ENCODE measurements around the gene SERPINA6.
"Not testable (repeated sequence)": the region's sequence is repeated elsewhere in the genome, so short reads cannot be mapped to it uniquely, and the experiment has no call there.

The SERPINA6 gene

DNA sequence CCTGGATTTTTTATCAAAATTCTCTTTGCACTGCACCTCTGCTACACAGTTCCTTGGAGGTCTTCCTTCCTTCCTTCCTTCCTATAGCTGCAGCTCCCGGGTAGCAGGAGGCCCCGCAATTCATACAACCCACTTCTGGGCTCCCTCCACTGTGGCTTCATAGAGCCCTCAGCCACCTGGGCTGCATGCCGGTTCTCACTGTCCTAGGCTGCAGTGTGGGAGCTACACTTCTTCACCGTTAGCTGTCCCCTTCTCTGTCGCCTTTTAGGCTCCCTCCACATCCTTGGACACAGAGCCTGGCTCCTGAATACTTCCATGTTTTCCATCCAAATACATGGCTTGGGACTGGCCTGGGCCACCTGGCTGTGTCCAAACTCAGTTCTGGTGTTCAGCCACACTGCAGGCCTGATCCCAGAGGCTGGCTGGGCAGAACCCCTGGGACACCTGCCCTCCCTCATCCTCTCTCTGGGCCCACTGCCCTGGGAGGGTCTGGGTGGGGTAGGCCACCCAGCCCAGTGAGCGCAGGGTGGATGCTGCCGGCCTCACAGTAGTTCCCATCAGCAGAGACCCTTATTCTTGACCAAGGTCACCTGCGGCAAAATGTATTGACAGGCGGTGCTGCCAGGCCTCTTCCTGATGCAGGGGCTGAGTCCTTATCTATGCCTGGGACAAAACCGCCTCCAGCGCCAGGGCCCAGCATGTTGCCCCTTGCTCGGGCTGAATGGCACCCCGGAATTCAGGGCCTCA lies 31.8 kb downstream of the SERPINA6 start:
- no peak for DNase-seq

DNA sequence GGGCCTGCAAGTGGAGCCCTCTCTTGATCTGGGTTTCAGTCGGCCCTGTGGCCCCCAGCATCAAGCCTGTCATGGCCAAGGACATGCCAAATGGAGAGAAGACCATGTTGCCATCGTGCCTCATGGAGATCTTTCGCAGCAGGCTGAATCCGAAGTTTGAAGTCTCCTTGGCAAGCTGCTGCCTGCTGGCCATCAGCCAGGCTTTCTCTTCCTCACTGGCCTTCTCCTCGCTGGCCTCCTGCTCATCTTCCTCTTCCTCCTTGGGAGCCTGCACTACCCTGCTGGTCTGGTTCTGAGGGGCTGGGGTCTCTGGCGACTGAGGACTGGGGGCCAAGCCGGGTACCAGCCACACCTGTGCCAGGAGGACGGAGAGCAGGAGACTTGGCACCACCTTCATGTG lies 32.9 kb downstream of the SERPINA6 start:
- no peak for DNase-seq

DNA sequence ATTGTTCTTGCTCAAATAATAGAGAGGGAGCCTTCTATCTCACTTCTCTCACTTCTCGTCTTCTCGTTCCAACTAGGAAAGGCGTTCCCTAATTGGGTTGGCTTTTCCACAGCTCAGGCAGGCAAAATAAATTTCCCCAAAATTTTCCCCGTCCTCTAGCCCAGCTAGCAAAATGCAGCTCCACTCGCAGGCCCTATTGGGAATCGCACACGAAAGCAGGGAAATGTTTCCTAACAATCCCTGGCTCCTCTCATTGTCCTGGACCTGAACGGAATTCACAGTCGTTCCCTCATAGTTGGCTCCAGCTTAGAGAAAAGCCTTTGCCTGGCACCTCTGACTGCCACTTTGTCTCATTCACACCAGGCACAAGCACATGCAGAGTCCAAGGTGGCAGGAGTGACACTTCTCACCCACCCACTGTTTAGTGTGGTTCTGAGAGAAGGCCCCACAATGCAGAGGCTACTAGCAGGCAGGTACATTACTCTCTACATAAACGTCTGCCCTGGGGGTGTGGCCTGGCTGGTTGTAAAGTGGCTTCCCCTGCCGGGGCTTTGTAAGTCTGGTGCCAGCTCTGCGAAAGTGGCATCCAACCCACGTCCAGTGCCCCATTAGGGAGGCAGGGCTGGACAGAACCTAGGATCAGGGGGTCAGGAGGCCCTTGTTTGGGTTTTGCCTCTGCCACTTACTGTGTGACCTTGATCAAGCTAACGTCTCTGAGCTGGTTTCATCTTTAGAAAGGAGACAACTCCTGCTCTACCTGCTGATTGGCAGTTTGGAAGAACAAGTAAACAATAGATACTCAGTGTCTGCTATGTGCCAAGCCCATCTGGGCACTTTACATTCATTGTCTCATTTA lies 34.3 kb downstream of the SERPINA6 start:
- DNase-seq = no peak

DNA sequence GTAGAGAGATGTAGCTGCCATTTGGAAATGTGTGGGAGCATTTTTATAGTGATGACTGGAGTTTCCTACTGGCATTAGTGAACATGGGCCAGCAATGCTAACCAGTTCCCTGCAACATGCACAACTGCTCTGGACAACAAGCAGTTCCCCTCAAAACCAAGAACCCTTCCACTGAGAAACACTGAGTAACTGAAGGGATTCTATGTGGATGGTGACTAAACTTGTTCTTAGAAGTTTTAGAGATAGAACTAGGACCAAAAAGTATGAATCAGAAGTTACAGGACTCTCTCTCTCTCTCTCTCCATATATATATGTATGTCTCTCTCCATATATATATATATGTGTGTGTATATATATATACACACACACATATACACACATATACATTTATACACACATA lies 38.0 kb downstream of the SERPINA6 start:
- no peak for DNase-seq

DNA sequence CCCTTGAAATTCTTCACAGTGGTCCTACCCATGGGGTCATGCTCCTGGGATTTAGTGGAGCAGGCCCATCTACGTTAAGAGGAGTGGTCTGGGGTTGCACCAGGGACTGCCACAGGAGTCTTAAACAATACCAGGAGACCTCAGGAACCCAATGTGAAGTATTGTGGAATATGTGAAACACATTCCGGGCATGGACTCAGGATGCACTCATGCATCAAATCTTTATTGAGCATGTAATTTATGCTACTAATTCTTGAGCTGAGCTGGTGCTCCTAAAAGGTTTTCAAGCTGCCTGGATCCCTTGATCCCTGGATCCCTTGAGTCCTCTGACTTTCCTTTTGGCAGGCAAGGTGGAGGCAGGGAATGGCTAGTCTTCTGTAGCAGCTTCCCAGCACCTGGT lies 38.9 kb downstream of the SERPINA6 start:
- no peak for DNase-seq

DNA sequence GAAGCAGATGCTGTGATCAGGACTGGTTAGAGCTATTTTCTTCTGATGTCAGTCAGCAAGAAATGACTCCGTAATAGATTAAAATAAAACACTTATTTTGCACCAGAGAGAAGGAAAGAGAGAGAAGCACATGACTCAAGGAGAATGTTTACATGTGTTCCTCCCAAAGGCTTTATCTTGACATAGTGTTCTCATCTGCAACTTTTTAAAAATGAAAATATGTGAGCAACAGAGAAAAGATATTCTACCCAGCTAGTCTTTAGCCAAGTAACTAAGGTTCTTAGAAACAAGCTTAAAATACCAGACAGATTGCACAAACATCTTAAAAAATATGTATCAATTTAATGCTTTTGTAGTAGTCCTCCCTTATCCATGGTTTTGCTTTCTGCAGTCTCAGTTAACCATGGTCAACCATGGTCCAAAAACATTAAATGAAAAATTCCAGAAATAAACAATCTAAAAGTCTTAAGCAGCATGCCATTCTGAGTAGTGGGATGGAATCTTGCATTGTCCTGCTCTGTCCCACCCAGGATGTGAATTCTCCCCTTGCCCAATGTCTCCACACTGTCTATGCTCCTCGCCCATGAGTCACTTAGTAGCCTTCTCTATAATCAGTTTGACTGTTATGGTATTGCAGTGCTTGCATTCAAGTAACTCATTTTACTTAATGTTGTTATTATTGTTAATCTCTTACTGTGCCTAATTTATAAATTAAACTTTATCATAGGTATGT lies 40.0 kb downstream of the SERPINA6 start:
- no peak for DNase-seq

DNA sequence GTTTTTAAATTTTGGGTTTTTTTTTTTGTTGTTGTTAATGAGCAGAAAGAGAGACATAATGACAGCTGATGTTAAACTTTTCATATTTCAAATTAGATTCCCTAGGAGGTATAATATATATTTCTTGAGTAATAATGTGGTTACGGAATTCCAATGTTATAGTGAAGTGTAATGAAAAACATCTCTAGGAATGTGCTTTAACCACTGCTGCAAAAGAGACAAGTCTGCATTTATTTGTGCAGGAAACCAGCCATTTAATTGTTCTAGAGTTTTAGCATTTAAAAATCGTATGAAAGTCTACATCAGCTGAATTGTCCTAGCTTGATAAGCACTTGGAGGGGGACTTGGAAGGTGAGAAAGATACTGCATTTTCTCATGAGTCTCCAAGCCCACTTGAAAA lies 44.4 kb downstream of the SERPINA6 start:
- no peak for DNase-seq

DNA sequence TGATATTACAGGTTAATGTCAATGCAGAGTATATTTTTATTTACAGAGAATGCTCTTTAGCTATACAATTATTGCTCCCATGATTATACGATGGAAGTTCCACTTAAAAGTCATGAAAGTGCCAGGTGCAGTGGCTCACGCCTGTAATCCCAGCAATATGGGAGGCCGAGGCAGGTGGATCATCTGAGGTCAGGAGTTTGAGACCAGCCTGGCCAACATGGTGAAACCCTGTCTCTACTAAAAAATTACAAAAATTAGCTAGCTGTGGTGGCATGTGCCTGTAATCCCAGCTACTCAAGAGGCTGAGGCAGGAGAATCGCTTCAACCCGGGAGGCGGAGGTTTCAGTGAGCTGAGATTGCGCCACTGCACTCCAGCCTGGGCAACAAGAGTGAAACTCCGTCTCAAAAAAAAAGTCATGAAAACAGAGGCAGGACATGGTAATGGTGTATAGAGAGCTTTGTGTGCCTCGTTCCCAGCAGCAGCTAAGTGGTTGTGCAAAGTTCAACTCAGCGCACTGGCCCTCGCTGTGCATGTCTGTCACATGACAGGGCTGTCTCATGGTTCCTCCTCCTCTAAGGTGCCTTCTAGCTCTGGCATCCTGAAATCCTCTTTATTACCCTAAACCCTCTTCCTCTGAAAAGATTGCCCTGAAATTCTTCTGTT lies 46.1 kb downstream of the SERPINA6 start:
- DNase-seq = not testable (repeated sequence)

DNA sequence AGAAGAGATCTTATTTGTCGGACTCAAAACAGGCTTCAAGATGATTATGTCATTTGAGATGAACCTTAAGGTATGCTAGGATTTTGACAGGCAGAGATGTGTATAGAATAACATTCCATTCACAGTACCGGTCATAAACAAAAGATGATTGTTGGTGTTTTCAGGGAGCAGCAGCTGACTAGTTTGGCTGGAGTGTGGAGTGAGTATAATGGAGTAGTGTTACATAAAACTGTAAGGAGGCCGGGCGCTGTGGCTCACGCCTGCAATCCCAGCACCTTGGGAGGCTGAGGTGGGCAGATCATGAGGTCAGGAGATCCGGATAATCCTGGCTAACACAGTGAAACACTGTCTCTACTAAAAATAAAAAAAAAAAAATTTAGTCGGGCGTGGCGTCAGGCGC lies 54.0 kb downstream of the SERPINA6 start:
- no peak for DNase-seq

DNA sequence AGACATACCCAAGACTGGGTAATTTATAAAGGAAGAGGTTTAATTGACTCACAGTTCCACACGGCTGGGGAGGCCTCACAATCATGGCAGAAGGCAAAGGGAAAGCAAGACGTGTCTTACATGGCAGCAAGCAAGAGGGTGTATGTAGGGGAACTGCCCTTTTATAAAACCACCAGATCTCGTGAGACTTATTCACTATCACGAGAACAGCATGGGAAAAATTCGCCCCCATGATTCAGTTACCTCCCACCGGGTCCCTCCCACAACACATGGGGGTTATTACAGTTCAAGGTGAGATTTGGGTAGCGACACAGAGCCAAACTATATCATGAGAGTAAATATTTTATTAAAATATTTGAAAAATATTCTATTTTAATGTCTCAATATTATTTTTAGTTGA lies 54.6 kb downstream of the SERPINA6 start:
- not testable (repeated sequence) for DNase-seq

DNA sequence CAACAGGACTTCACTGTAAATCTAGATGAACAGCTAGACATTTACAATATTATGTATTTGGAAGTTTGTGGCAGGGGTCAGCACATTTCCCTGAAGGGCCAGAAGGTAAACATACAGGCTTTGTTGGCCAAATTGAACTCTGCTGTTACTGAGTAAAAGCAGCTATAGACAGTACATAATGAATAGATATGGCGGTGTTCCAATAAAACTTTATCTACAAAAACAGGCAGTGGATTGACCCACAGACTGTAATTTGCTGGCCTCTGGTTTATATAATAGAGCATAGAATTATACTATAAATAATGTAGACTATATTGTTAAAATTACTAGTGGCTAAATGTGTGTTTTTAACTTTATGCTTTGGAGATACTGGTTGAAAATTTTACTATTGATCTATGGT lies 55.8 kb downstream of the SERPINA6 start:
- no peak for DNase-seq

DNA sequence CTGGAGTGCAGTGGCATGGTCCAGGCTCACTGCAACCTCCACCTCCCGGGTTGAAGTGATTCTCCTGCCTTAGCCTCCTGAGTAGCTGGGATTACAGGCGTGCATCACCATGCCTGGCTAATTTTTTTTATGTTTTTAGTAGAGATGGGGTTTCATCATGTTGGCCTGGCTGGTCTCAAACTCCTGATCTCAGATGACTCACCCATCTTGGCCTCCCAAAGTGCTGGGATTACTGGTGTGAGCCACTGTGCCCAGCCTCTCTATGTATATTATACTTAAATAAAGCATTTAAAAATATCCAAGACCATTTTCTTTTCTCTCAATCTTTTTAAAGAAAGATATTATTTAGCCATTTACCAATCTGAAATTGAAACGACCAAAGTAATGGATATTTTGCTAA lies 58.9 kb downstream of the SERPINA6 start:
- DNase-seq = not testable (repeated sequence)
